Activated CD8-positive, alpha-beta T cell treated with anti-CD3 and anti-CD28 coated beads for 36 hours (primary cell): Measurements from ENCODE around the gene UBE2D2. TPM values are rescaled to one million over a fixed set of nuclear protein-coding genes. Genes with fewer than 3 reads are reported as not detected.

Source experiments
- ATAC-seq: fragments of 200-7000 bp; cut with Tn5 transposase; one replicate; pipeline ENCODE4 v1.10.0; 2021; ENCODE audit warnings: mild to moderate bottlenecking, moderate library complexity
- CTCF ChIA-PET: fragments of 350-600 bp; sonication (Branson Sonifier 250); formaldehyde crosslinking; loops from one replicate; lab custom pipeline; 2021; ENCODE audit warnings: antibody characterized with exemption; lab: Charles Lee
- POLR2A ChIA-PET: fragments of 350-600 bp; sonication (Branson Sonifier 250); formaldehyde crosslinking; loops from one replicate; lab custom pipeline; 2021; ENCODE audit warnings: antibody characterized with exemption; lab: Charles Lee
- DNase-seq: peaks from one replicate; pipeline ENCODE4 v3.0.0-alpha.2; 2020
- H3K27ac Mint-ChIP-seq: one replicate; pipeline ENCODE4 v1.8.0; 2021; ENCODE audit warnings: mild to moderate bottlenecking, mixed read lengths
- H3K27me3 Mint-ChIP-seq: one replicate; pipeline ENCODE4 v1.8.0; 2021; ENCODE audit warnings: mixed read lengths
- H3K36me3 Mint-ChIP-seq: one replicate; pipeline ENCODE4 v1.8.0; 2021; ENCODE audit warnings: low read depth, mixed read lengths
- H3K4me1 Mint-ChIP-seq: one replicate; pipeline ENCODE4 v1.8.0; 2021; ENCODE audit warnings: low read depth, mixed read lengths
- H3K4me3 Mint-ChIP-seq: one replicate; pipeline ENCODE4 v1.8.0; 2021; ENCODE audit warnings: mild to moderate bottlenecking, moderate library complexity, mixed read lengths
- H3K9me3 Mint-ChIP-seq: one replicate; pipeline ENCODE4 v1.8.0; 2021; ENCODE audit warnings: mixed read lengths
- intact Hi-C: fragments of 100-400 bp; cut with micrococcal nuclease; formaldehyde crosslinking; loops from one replicate; pipeline ENCODE4 v1.10.0; 2022
- total RNA-seq, 2 experiments: library from RNA; stranded (reverse); gene quantifications; one replicate each; pipeline ENCODE4 v1.2.3, GENCODE V29; 2021
- TF ChIP-seq, protein P1 (sequence below): fragments of 200-600 bp; IDR thresholded peaks from one replicate; pipeline ENCODE4 v1.8.0; 2022; ENCODE audit warnings: antibody characterized with exemption, mild to moderate bottlenecking

The UBE2D2 gene
- total RNA-seq, 2 experiments from 2014 or later, result 239 to 253 TPM

DNA sequence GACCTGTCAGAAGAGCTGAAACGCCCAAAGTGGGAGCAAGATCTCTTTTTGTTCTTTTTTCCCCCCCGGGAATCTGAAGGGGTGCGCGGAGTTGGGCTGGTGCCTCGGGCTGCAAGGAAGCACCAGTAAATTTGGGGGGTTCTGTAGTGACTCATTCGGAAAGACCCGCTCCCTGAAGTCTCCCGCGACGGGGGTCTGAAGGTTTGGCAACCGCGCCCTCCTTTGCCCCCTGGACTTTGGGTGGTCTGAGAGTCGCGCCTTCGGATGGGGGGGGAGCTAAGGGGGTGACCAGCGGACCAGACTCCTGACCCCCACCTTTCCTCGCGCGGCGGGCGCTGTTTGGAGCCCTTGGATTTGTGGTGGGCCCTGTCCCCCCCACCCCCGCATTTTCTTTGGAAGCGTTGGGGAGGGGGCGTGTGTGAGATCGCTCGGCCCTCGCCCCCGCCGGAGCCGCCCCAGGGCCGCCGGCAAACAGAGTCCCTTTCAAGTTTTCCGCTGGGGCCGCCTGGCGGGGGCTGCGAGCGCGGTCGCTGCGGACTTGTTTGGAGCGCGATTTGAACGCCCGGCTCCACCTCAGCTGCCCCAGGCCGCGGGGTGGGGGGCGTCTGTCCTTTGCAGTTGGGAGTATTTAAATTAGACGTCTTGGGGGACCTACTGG is 89.0 kb downstream of the UBE2D2 start:
- Mint-ChIP-seq H3K27ac (no peak overlapping the region), H3K4me3 (peak overlapping the region; percentile 77), H3K36me3 (no peaks in the 10 kb centered on the region), H3K9me3 (no peaks in the 10 kb centered on the region), H3K4me1 (peaks cover 48% of the 10 kb centered on the region), H3K27me3 (peaks cover 42% of the 10 kb centered on the region)
- no peak for ATAC-seq
- POLR2A ChIA-PET, result interaction anchor here (0.7 to 11.4 kb wide), 6 partner anchors 14 to 110 kb away, joined by 3 to 87 read pairs (median 4); no protein-coding TSS in a partner anchor
- DNase-seq, result peak; percentile 60
- TF ChIP-seq, protein P1, sequence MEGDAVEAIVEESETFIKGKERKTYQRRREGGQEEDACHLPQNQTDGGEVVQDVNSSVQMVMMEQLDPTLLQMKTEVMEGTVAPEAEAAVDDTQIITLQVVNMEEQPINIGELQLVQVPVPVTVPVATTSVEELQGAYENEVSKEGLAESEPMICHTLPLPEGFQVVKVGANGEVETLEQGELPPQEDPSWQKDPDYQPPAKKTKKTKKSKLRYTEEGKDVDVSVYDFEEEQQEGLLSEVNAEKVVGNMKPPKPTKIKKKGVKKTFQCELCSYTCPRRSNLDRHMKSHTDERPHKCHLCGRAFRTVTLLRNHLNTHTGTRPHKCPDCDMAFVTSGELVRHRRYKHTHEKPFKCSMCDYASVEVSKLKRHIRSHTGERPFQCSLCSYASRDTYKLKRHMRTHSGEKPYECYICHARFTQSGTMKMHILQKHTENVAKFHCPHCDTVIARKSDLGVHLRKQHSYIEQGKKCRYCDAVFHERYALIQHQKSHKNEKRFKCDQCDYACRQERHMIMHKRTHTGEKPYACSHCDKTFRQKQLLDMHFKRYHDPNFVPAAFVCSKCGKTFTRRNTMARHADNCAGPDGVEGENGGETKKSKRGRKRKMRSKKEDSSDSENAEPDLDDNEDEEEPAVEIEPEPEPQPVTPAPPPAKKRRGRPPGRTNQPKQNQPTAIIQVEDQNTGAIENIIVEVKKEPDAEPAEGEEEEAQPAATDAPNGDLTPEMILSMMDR, result peak; percentile 50
- CTCF ChIA-PET, result interaction anchor here (0.7 to 5.8 kb wide), 11 partner anchors 9 to 137 kb away, joined by 3 to 40 read pairs (median 3); no protein-coding TSS in a partner anchor
- intact Hi-C loops, result loop anchor here (5.0 kb wide), 1 partner anchor 62 kb away; no protein-coding TSS in a partner anchor

DNA sequence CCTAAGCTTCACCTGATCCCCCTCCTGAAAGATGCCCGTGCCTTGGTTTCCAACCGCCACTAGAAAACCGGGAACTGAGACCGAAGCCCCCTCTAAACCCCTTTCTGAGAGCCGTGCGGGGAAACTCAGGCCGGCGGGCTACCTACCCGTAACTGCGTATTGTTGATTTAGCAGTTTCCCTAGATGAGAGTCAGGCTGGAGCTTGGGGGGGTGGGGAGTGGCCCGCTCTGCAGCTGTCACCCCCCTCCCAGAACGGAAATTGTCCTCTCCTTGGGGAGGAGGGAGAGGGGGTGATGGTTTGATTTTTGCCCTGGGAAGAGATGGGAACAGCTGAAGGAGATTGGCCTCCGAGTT is 89.5 kb downstream of the UBE2D2 start:
- ChIA-PET POLR2A (interaction anchor here (0.7 to 11.4 kb wide), 6 partner anchors 14 to 109 kb away, joined by 3 to 87 read pairs (median 4); no protein-coding TSS in a partner anchor), CTCF (interaction anchor here (0.7 to 5.8 kb wide), 10 partner anchors 9 to 137 kb away, joined by 3 to 40 read pairs (median 3); no protein-coding TSS in a partner anchor)
- TF ChIP-seq, protein P1, result peak; percentile 5
- DNase-seq (no peak), ATAC-seq (no peak)
- no peak overlapping the region for H3K27ac Mint-ChIP-seq
- H3K9me3 Mint-ChIP-seq, result no peaks in the 10 kb centered on the region
- peak overlapping the region; percentile 77 for H3K4me3 Mint-ChIP-seq
- intact Hi-C loops, result loop anchor here (5.0 kb wide), 1 partner anchor 62 kb away; no protein-coding TSS in a partner anchor
- no peaks in the 10 kb centered on the region for H3K36me3 Mint-ChIP-seq
- H3K27me3 Mint-ChIP-seq, result peaks cover 43% of the 10 kb centered on the region
- H3K4me1 Mint-ChIP-seq, result peaks cover 47% of the 10 kb centered on the region

DNA sequence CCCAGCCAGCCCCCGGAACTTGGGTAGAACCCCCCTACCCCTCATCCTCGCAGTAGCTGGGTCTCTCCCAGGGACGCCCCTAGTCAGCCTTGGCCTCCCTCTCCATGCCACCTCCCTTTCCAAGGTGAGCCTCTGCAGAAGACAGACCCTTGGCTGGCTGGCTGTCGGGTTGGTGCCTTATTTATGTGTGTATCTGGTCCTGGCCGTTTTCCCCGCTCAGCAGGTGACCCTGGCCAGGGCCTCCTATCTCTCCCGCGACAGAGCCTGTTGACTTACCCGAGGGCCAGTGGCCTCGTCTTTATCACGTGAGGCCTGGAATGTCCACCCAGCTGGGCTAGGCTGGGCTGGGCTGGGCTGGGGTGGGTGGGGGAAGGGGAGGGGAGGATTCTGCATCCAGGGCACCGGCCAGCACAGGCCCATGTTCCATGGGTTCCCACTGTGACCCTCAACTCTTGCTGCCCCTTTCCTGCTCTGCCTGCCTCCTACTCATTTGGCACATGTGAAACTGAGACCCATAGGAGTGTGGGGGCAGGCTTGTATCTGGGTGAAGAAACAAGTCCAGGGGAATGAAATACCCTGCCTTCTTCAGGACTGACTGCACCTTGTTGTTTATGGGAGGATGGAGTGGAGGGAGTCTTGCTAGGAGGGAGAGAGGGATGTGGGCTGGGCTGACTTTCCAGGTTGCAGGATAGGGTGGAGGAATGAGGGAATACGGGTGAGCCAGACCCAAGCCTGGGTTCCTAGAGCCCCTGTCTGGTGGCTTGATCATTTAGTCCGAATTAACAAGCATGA is 90.1 kb downstream of the UBE2D2 start:
- Mint-ChIP-seq H3K27me3 (peaks cover 42% of the 10 kb centered on the region), H3K27ac (no peak overlapping the region), H3K4me1 (peaks cover 47% of the 10 kb centered on the region), H3K36me3 (no peaks in the 10 kb centered on the region), H3K9me3 (no peaks in the 10 kb centered on the region), H3K4me3 (no peak overlapping the region)
- ATAC-seq (no peak), DNase-seq (no peak)
- TF ChIP-seq, protein P1, result no peak
- ChIA-PET CTCF (interaction anchor here (0.7 to 5.8 kb wide), 10 partner anchors 8 to 136 kb away, joined by 3 to 40 read pairs (median 4); no protein-coding TSS in a partner anchor), POLR2A (interaction anchor here (0.5 to 11.4 kb wide), 6 partner anchors 11 to 114 kb away, joined by 3 to 87 read pairs (median 4); no protein-coding TSS in a partner anchor)
- intact Hi-C loops, result loop anchor here (5.0 kb wide), 1 partner anchor 61 kb away; no protein-coding TSS in a partner anchor

DNA sequence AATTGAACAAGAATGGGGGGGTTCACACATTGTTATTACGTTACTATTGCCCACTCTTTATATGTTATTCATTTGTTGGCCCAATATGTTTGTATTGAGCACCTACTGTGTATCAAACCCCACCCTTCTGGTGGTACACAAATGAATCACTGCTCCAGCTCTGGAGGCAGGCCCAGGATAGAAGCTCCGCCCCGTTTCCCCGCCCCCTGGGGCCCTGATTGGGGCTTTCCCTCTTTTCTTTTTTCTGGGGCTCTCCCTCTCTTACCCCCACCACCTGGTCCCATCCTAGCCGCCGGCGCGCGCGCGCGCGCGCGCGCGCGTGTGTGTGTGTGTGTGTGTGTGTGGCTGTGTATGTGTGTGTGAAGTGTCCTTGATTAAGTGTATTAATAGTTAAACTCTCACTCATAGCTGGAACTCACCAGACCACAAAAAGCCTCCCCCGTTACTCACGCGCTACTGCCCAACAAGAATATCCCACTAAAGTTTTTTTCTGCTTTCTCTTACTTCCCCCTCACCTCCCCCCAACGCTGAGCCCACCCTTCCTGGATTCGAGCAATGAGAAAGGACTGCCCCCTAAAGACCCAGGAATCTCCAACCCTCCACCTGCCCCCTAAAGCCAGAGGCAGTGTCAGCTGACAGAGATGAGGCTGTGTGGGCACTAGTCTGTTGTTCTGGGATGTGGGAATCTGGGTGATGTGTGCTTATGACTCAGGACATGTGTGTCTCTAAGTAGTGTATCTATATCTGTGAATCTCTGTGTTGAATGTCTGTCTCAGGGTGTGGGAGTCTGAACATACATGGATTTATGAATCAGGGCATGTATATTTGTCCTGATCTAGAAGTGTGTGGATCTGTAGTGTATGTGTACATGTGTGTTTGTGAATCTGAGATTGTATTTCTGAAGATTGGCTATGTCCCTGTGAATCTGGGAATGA is 91.0 kb downstream of the UBE2D2 start:
- H3K9me3 Mint-ChIP-seq, result no peaks in the 10 kb centered on the region
- CTCF ChIA-PET, result interaction anchor here (1.2 to 5.8 kb wide), 5 partner anchors 17 to 123 kb away, joined by 3 to 40 read pairs (median 4); no protein-coding TSS in a partner anchor
- no peaks in the 10 kb centered on the region for H3K36me3 Mint-ChIP-seq
- DNase-seq (peak; percentile 92), ATAC-seq (peak; percentile 72)
- H3K4me3 Mint-ChIP-seq, result peak overlapping the region; percentile 7
- peaks cover 48% of the 10 kb centered on the region for H3K4me1 Mint-ChIP-seq
- POLR2A ChIA-PET, result interaction anchor here (0.5 to 11.4 kb wide), 5 partner anchors 9 to 113 kb away, joined by 3 to 87 read pairs (median 3); no protein-coding TSS in a partner anchor
- intact Hi-C loops, result loop anchor here (5.0 kb wide), 1 partner anchor 60 kb away; no protein-coding TSS in a partner anchor
- peaks cover 34% of the 10 kb centered on the region for H3K27me3 Mint-ChIP-seq
- TF ChIP-seq, protein P1, result no peak
- peak overlapping the region; percentile 17 for H3K27ac Mint-ChIP-seq
